Sigmoid colon (tissue), 7 donors: ENCODE measurements around the gene TMEM263. TPM values are rescaled to one million over a fixed set of nuclear protein-coding genes. Genes with fewer than 3 reads are reported as not detected.
A peak's percentile ranks its signal among the peaks of the same experiment; 100 is the strongest.

Experiments
- DNase-seq: peaks from one replicate; pipeline ENCODE4 v3.0.0-alpha.2; 2019
- H3K27ac ChIP-seq, 4 donors: fragments of 200-600 bp; sonication (generic); one replicate each; pipeline ENCODE4 v1.5.1; 2016 to 2019; ENCODE audit warnings: mild to moderate bottlenecking in 1 of 4
- H3K27me3 ChIP-seq, 3 donors: fragments of 200-600 bp; sonication (generic); one replicate each; pipeline ENCODE4 v1.5.1; 2019; ENCODE audit warnings: mild to moderate bottlenecking in 1 of 3
- H3K36me3 ChIP-seq, 4 donors: fragments of 200-600 bp; sonication (generic); one replicate each; pipeline ENCODE4 v1.5.1; 2016 to 2019
- H3K4me1 ChIP-seq, 4 donors: fragments of 200-600 bp; sonication (generic); one replicate each; pipeline ENCODE4 v1.5.1; 2017 to 2019
- H3K4me3 ChIP-seq, 4 donors: fragments of 200-600 bp; sonication (generic); one replicate each; pipeline ENCODE4 v1.5.1; 2017 to 2019; ENCODE audit warnings: mild to moderate bottlenecking in 2 of 4, moderate library complexity in 1 of 4
- H3K9me3 ChIP-seq, 4 donors: fragments of 200-600 bp in 3 of 4; sonication (generic) in 3 of 4; one replicate each; pipeline versions ENCODE4 v1.5.1 to v1.6.1; 2013 to 2019
- EP300 ChIP-seq, 4 donors: sonication (generic); formaldehyde crosslinking; IDR thresholded peaks; one replicate each; pipeline ENCODE4 v1.6.1; 2017; ENCODE audit warnings: antibody characterized with exemption in 4 of 4
- POLR2A ChIP-seq, 2 donors: fragments of 450-650 bp; IDR thresholded peaks; one replicate each; pipeline ENCODE4 v1.6.1; 2016; ENCODE audit warnings: antibody characterized with exemption in 2 of 2, mild to moderate bottlenecking in 2 of 2, moderate library complexity in 2 of 2
- POLR2AphosphoS5 ChIP-seq, 4 donors: sonication (generic); formaldehyde crosslinking; IDR thresholded peaks; one replicate each; pipeline ENCODE4 v1.6.1; 2017; ENCODE audit warnings: antibody characterized with exemption in 4 of 4
- WGBS, 2 donors: extraction: QIAGEN DNeasy Blood & Tissue Kit; methylation state at CpG; one replicate each; pipeline ENCODE4 v1.1.7; 2013; 5-methylcytosine and 5-hydroxymethylcytosine counted together
- intact Hi-C: fragments of 100-400 bp; cut with DNase I; formaldehyde crosslinking; loops from one replicate; pipeline ENCODE4 v1.15.1; 2023
- polyA plus RNA-seq, 3 donors: library from polyadenylated mRNA; stranded (reverse); fragments of 200-250 nt; gene quantifications; one replicate each; pipeline ENCODE4 v1.2.3, GENCODE V29; 2013
- total RNA-seq, 4 donors: library from RNA; depleted of rRNA; stranded (reverse); fragments of >200 nt; gene quantifications; one replicate each; pipeline ENCODE4 v1.1.0, GENCODE V29; 2016
- TF ChIP-seq, protein P1 (sequence below), 4 experiments: fragments of 450-650 bp in 3 of 4; fragments of 200-600 bp in 1 of 4; IDR thresholded peaks; one replicate each; pipeline ENCODE4 v1.5.1; 2016 to 2019; ENCODE audit warnings: antibody characterized with exemption in 4 of 4, mild to moderate bottlenecking in 3 of 4, moderate library complexity in 2 of 4
- donor health status: healthy with polysubstance abuse.
- donor health status: Bipolar disorder and iron deficiency.
- donor health status: healthy.

Gene TMEM263
- total and polyA plus RNA-seq, 7 donors = 12.6 to 51.7 (median 39.5) TPM

DNA sequence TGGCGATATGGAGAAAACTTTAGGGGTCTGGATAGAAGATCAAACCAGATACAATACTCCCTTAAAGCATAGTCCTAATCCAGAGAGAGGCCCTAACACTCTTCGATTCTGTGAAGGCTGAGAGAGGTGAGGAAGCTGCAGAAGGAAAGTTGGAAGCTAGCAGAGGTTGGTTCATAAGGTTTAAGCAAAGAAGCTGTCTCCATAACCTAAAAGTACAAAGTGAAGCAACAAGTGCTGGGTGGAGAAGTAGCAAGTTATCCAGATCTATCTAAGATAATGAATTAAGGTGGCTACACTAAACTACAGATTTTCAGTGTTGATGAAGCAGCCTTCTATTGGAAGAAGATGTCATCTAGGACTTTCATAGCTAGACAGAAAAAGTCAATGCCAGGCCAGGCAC is 55.8 kb downstream of the TMEM263 start:
- TF ChIP-seq, protein P1, sequence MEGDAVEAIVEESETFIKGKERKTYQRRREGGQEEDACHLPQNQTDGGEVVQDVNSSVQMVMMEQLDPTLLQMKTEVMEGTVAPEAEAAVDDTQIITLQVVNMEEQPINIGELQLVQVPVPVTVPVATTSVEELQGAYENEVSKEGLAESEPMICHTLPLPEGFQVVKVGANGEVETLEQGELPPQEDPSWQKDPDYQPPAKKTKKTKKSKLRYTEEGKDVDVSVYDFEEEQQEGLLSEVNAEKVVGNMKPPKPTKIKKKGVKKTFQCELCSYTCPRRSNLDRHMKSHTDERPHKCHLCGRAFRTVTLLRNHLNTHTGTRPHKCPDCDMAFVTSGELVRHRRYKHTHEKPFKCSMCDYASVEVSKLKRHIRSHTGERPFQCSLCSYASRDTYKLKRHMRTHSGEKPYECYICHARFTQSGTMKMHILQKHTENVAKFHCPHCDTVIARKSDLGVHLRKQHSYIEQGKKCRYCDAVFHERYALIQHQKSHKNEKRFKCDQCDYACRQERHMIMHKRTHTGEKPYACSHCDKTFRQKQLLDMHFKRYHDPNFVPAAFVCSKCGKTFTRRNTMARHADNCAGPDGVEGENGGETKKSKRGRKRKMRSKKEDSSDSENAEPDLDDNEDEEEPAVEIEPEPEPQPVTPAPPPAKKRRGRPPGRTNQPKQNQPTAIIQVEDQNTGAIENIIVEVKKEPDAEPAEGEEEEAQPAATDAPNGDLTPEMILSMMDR (IDR thresholded peaks at IDR 0.05) = no peak
- TF ChIP-seq EP300 (IDR thresholded peaks at IDR 0.05) = no peak
- TF ChIP-seq POLR2AphosphoS5 (IDR thresholded peaks at IDR 0.05) = no peak
- Histone ChIP-seq H3K27ac (no peak overlapping the region), H3K9me3 (no peaks in the 10 kb centered on the region), H3K4me1 (peaks cover 0 to 7% (median 0%) of the 10 kb centered on the region in 4 donors), H3K4me3 (no peak overlapping the region), H3K27me3 (no peaks in the 10 kb centered on the region), H3K36me3 (no peaks in the 10 kb centered on the region)
- no peak for DNase-seq
- 96 to 99% methylated on average over 2 of the region's 2 CpGs for WGBS, 2 donors
- intact Hi-C loops = no loop called here

DNA sequence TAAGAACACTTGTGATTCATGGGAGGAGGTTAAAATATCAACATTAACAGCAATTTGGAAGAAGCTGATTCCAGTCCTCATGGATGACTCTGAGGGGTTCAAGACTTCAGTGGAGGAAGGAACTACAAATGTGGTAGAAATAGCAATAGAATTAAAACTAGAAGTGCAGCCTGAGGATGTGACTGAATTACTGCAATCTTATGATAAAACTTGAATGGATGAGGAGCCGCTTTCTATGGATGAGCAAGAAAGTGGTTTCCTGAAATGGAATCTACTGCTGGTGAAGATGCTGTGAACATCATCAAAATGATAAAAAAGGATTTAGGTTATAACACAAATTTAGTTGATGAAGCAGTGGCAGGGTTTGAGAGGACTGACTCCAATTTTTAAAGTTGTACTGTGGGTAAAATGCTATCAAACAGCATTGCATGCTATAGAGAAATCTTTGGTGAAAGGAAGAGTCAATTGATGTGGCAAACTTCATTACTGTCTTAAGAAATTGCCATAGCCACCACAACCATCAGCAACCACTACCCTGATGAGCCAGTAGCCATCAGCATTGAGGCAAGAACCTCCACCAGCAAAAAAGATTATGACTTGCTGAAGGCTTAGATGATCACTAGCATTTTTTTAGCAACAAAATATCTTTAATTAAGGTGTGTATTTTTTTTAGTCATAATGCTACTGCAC is 57.2 kb downstream of the TMEM263 start:
- no peak for DNase-seq
- TF ChIP-seq, protein P1 (IDR thresholded peaks at IDR 0.05) = no peak
- no peak for TF ChIP-seq EP300 (IDR thresholded peaks at IDR 0.05)
- no peak for TF ChIP-seq POLR2A (IDR thresholded peaks at IDR 0.05)
- no peak for TF ChIP-seq POLR2AphosphoS5 (IDR thresholded peaks at IDR 0.05)
- Histone ChIP-seq H3K9me3 (no peaks in the 10 kb centered on the region), H3K36me3 (no peaks in the 10 kb centered on the region), H3K27ac (no peak overlapping the region), H3K4me1 (peaks cover 0 to 7% (median 0%) of the 10 kb centered on the region in 4 donors), H3K4me3 (no peak overlapping the region), H3K27me3 (no peaks in the 10 kb centered on the region)
- 95 to 97% methylated on average over 1 of the region's 1 CpG for WGBS, 2 donors
- intact Hi-C loops = no loop called here

DNA sequence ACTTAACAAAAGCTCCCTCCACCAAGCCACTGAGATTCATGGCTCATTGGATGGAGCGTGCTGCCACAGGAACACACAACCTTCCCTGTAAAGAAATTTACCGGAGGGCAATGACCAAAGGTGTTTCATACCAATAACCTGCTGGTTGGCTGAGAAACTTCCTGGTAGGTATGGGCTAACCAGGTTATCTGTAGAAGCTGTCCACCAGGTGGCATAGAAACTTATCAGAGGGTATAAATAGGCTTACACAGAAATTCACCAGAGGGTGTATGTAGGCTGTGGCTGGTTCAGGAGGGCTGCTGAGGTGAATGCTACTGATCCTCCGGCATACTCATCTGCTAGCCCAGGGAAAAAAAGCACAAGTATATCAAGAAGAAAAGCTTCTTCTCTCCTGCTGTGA is 58.3 kb downstream of the TMEM263 start:
- DNase-seq = no peak
- Histone ChIP-seq H3K9me3 (no peaks in the 10 kb centered on the region), H3K4me1 (peaks cover 0 to 7% (median 0%) of the 10 kb centered on the region in 4 donors), H3K27me3 (no peaks in the 10 kb centered on the region), H3K36me3 (no peaks in the 10 kb centered on the region), H3K4me3 (no peak overlapping the region), H3K27ac (no peak overlapping the region)
- TF ChIP-seq, protein P1 (IDR thresholded peaks at IDR 0.05) = peak in 1 of 4 experiments; percentile 33
- TF ChIP-seq POLR2AphosphoS5 (IDR thresholded peaks at IDR 0.05) (no peak), POLR2A (IDR thresholded peaks at IDR 0.05) (no peak), EP300 (IDR thresholded peaks at IDR 0.05) (no peak)
- 26 to 70% methylated on average over 3 of the region's 3 CpGs for WGBS, 2 donors
- intact Hi-C loops = no loop called here

DNA sequence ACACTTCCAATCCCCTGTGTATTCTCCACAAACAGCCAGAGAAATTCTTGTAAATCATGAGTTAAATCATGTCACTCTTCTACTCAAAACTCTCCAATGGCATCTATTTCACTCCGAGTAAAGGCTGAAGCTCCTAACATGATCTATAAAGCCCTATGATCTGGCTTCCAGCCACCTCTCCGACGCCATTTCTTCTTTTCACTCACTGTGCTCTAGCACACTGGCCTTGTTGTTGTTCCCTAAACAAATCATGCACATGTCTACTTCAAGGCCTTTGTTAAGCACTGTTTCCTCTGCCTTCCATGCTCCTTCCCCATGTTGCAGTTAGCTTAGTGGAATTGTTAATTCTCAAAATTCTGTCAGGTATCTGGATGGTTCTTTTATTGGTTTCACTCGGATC is 61.3 kb downstream of the TMEM263 start:
- no peak overlapping the region for H3K4me3 ChIP-seq
- H3K27ac ChIP-seq = no peak overlapping the region
- peaks cover 0 to 9% (median 0%) of the 10 kb centered on the region in 4 donors for H3K36me3 ChIP-seq
- intact Hi-C loops = no loop called here
- H3K9me3 ChIP-seq = no peaks in the 10 kb centered on the region
- H3K27me3 ChIP-seq = no peaks in the 10 kb centered on the region
- 91 to 96% methylated on average over 4 of the region's 4 CpGs for WGBS, 2 donors
- no peak for DNase-seq
- peaks cover 0 to 7% (median 0%) of the 10 kb centered on the region in 4 donors for H3K4me1 ChIP-seq
- TF ChIP-seq, protein P1 (IDR thresholded peaks at IDR 0.05) = no peak

DNA sequence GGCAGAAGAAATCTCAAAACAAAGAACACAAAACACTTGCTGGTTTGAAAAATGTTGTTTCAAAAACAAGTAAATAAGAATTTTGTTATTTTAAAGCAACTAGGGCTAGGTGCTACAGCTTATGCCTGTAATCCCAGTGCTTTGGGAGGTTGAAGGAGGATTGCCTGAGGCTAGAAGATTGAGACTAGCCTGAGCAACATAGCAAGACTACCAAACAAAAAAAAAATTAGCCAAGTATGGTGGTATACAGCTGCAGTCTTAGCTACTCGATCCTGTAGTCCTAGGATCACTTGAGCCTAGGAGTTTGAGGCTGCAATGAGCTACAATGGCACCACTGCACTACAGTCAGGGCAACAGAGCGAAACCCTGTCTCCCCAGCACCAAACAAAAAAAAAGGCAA is 63.8 kb downstream of the TMEM263 start:
- no peaks in the 10 kb centered on the region for H3K27me3 ChIP-seq
- intact Hi-C loops = no loop called here
- TF ChIP-seq EP300 (IDR thresholded peaks at IDR 0.05) = no peak
- TF ChIP-seq POLR2A (IDR thresholded peaks at IDR 0.05) = no peak
- no peak for TF ChIP-seq POLR2AphosphoS5 (IDR thresholded peaks at IDR 0.05)
- TF ChIP-seq, protein P1 (IDR thresholded peaks at IDR 0.05) = no peak
- WGBS, 2 donors = 94 to 95% methylated on average over 2 of the region's 2 CpGs
- peaks cover 0 to 9% (median 0%) of the 10 kb centered on the region in 4 donors for H3K36me3 ChIP-seq
- H3K4me1 ChIP-seq = no peaks in the 10 kb centered on the region
- H3K9me3 ChIP-seq = no peaks in the 10 kb centered on the region
- DNase-seq = no peak
- H3K4me3 ChIP-seq = no peak overlapping the region
- no peak overlapping the region for H3K27ac ChIP-seq
